ENCODE measurements around the gene PCDHGA4.
"Not testable (repeated sequence)": the region's sequence is repeated elsewhere in the genome, so short reads cannot be mapped to it uniquely, and the experiment has no call there.

Gene PCDHGA4

GRCh38 chr5:141349917-141350619 lies 4.8 kb upstream of the PCDHGA4 start, which contains the start of gene PCDHGB1:
Gene PCDHGB1, plus strand, starts transcription at chr5:141350099. Its CDS starts 162 bp downstream, at chr5:141350261.
- no peak for DNase-seq (ENCODE audit: low read depth)

GRCh38 chr5:141351591-141351990 lies 3.2 kb upstream of the PCDHGA4 start:
- no peak for DNase-seq (ENCODE audit: low read depth)

- DNase-seq (ENCODE audit: low read depth): no peak
Measured at GRCh38 chr5:141355641-141356040, 820 bp downstream of the PCDHGA4 start.

- no peak for DNase-seq (ENCODE audit: low read depth)
Measured at GRCh38 chr5:141356133-141356532, 1.3 kb downstream of the PCDHGA4 start.

GRCh38 chr5:141356950-141357349 lies 2.1 kb downstream of the PCDHGA4 start:
- no peak for DNase-seq (ENCODE audit: low read depth)

GRCh38 chr5:141359790-141360426 lies 5.1 kb downstream of the PCDHGA4 start, which contains the start of gene PCDHGB2:
Gene PCDHGB2, plus strand, starts transcription at chr5:141359994. Its CDS starts 142 bp downstream, at chr5:141360136.
- DNase-seq (ENCODE audit: low read depth): no peak

- DNase-seq (ENCODE audit: low read depth): no peak
Measured at GRCh38 chr5:141360685-141361084, 5.9 kb downstream of the PCDHGA4 start.

- no peak for DNase-seq (ENCODE audit: low read depth)
Measured at GRCh38 chr5:141362719-141363118, 7.9 kb downstream of the PCDHGA4 start.

- DNase-seq (ENCODE audit: low read depth): no peak
Measured at GRCh38 chr5:141363952-141364660, 9.3 kb downstream of the PCDHGA4 start, which contains the start of gene PCDHGA5. Gene PCDHGA5, plus strand, starts transcription at chr5:141364162. Its CDS starts 169 bp downstream, at chr5:141364331.

GRCh38 chr5:141366016-141366896 lies 11.4 kb downstream of the PCDHGA4 start:
- no peak for DNase-seq (ENCODE audit: low read depth)

GRCh38 chr5:141369994-141370848 lies 15.4 kb downstream of the PCDHGA4 start, which contains the start of gene PCDHGB3:
Gene PCDHGB3, plus strand, starts transcription at chr5:141370242. Its CDS starts 153 bp downstream, at chr5:141370395.
- DNase-seq (ENCODE audit: low read depth): no peak

GRCh38 chr5:141371572-141372475 lies 17.0 kb downstream of the PCDHGA4 start:
- no peak for DNase-seq (ENCODE audit: low read depth)

GRCh38 chr5:141373673-141374317 lies 19.0 kb downstream of the PCDHGA4 start, which contains the start of gene PCDHGA6:
Gene PCDHGA6, plus strand, starts transcription at chr5:141373891. Its CDS starts 193 bp downstream, at chr5:141374084.
- no peak for DNase-seq (ENCODE audit: low read depth)

- no peak for DNase-seq (ENCODE audit: low read depth)
Measured at GRCh38 chr5:141374627-141375026, 19.8 kb downstream of the PCDHGA4 start.

GRCh38 chr5:141375444-141376155 lies 20.8 kb downstream of the PCDHGA4 start:
- DNase-seq (ENCODE audit: low read depth): not testable (repeated sequence)

- DNase-seq (ENCODE audit: low read depth): no peak
Measured at GRCh38 chr5:141382469-141383294, 27.9 kb downstream of the PCDHGA4 start, which contains the start of gene PCDHGA7. Gene PCDHGA7, plus strand, starts transcription at chr5:141382742. Its CDS starts 158 bp downstream, at chr5:141382900.

- no peak for DNase-seq (ENCODE audit: low read depth)
Measured at GRCh38 chr5:141383345-141383744, 28.5 kb downstream of the PCDHGA4 start.
